Measurements from ENCODE around the gene CPNE5.
"Not testable (repeated sequence)": the region's sequence is repeated elsewhere in the genome, so short reads cannot be mapped to it uniquely, and the experiment has no call there.

CPNE5 gene

GRCh38 chr6:36704961-36705577, 134.2 kb downstream of the CPNE5 start:
- H3K4me3 ChIP-seq (ENCODE audit: low read depth, low read length), result not testable (repeated sequence)

GRCh38 chr6:36703982-36704381, 135.3 kb downstream of the CPNE5 start:
- H3K4me3 ChIP-seq (ENCODE audit: low read depth, low read length), result no peak overlapping the region

GRCh38 chr6:36703081-36703606, 136.1 kb downstream of the CPNE5 start:
- H3K4me3 ChIP-seq (ENCODE audit: low read depth, low read length), result no peak overlapping the region

- no peak overlapping the region for H3K4me3 ChIP-seq (ENCODE audit: low read depth, low read length)
Observed at GRCh38 chr6:36702656-36703055, 136.6 kb downstream of the CPNE5 start.

- H3K4me3 ChIP-seq (ENCODE audit: low read depth, low read length), result no peak overlapping the region
Observed at GRCh38 chr6:36701401-36701991, 137.7 kb downstream of the CPNE5 start.

GRCh38 chr6:36700831-36701230, 138.4 kb downstream of the CPNE5 start:
- no peak overlapping the region for H3K4me3 ChIP-seq (ENCODE audit: low read depth, low read length)

GRCh38 chr6:36700071-36700812, 139.0 kb downstream of the CPNE5 start:
- H3K4me3 ChIP-seq (ENCODE audit: low read depth, low read length), result no peak overlapping the region

GRCh38 chr6:36699348-36699747, 139.9 kb downstream of the CPNE5 start:
- H3K4me3 ChIP-seq (ENCODE audit: low read depth, low read length), result no peak overlapping the region

GRCh38 chr6:36698871-36699271, 140.4 kb downstream of the CPNE5 start:
- H3K4me3 ChIP-seq (ENCODE audit: low read depth, low read length), result no peak overlapping the region

GRCh38 chr6:36698196-36698595, 141.0 kb downstream of the CPNE5 start:
- no peak overlapping the region for H3K4me3 ChIP-seq (ENCODE audit: low read depth, low read length)

GRCh38 chr6:36697481-36697903, 141.8 kb downstream of the CPNE5 start, which contains the start of gene RAB44:
Gene RAB44, plus strand, starts transcription at chr6:36697826. Its CDS starts 6,410 bp downstream, at chr6:36704236.
- H3K4me3 ChIP-seq (ENCODE audit: low read depth, low read length), result no peak within 1 kb of the TSS

GRCh38 chr6:36695414-36695813, 143.8 kb downstream of the CPNE5 start:
- H3K4me3 ChIP-seq (ENCODE audit: low read depth, low read length), result no peak overlapping the region

- no peak overlapping the region for H3K4me3 ChIP-seq (ENCODE audit: low read depth, low read length)
Observed at GRCh38 chr6:36694616-36695015, 144.6 kb downstream of the CPNE5 start.

GRCh38 chr6:36692861-36693702, 146.2 kb downstream of the CPNE5 start:
- no peak overlapping the region for H3K4me3 ChIP-seq (ENCODE audit: low read depth, low read length)

- H3K4me3 ChIP-seq (ENCODE audit: low read depth, low read length), result no peak overlapping the region
Observed at GRCh38 chr6:36692220-36692619, 147.0 kb downstream of the CPNE5 start.

GRCh38 chr6:36691612-36692011, 147.6 kb downstream of the CPNE5 start:
- no peak overlapping the region for H3K4me3 ChIP-seq (ENCODE audit: low read depth, low read length)

GRCh38 chr6:36691011-36691410, 148.2 kb downstream of the CPNE5 start:
- no peak overlapping the region for H3K4me3 ChIP-seq (ENCODE audit: low read depth, low read length)
